Right atrium auricular region (tissue), 2 donors: ENCODE results near the gene UBAP2L. TPM values are rescaled to one million over a fixed set of nuclear protein-coding genes. Genes with fewer than 3 reads are reported as not detected.

Experiments used
- DNase-seq: peaks from one replicate; pipeline ENCODE4 v3.0.0-alpha.2; 2019; ENCODE audit warnings: low spot score
- H3K27ac ChIP-seq, 2 donors: fragments of 200-600 bp; sonication (generic); 1 replicate in 1 of 2; 2 replicates in 1 of 2; pipeline ENCODE4 v1.5.1; 2016 to 2019
- H3K27me3 ChIP-seq, 2 donors: fragments of 200-600 bp; sonication (generic); one replicate each; pipeline versions ENCODE4 v1.5.1 to v1.6.0; 2017 to 2019
- H3K36me3 ChIP-seq: fragments of 200-600 bp; sonication (generic); one replicate; pipeline ENCODE4 v1.5.1; 2016
- H3K4me1 ChIP-seq, 2 donors: fragments of 200-600 bp; sonication (generic); one replicate each; pipeline versions ENCODE4 v1.5.1 to v1.6.0; 2017 to 2019
- H3K4me3 ChIP-seq, 2 donors: fragments of 200-600 bp; sonication (generic); 1 replicate in 1 of 2; 2 replicates in 1 of 2; pipeline ENCODE4 v1.5.1; 2017 to 2019; ENCODE audit warnings: mild to moderate bottlenecking in 1 of 2, moderate library complexity in 1 of 2
- H3K9me3 ChIP-seq, 2 donors: fragments of 200-600 bp; sonication (generic); one replicate each; pipeline ENCODE4 v1.5.1; 2019
- CTCF ChIP-seq, 2 donors: fragments of 200-600 bp; sonication (generic); IDR thresholded peaks; one replicate each; pipeline ENCODE4 v1.5.1; 2019; ENCODE audit warnings: antibody characterized with exemption in 2 of 2
- total RNA-seq, 2 donors: library from RNA; depleted of rRNA; stranded (reverse); fragments of >200 nt; gene quantifications; one replicate each; pipeline ENCODE4 v1.1.0, GENCODE V29; 2016

UBAP2L gene
- total RNA-seq, 2 donors from 2014 or later: 48.9 to 58.6 TPM

DNA sequence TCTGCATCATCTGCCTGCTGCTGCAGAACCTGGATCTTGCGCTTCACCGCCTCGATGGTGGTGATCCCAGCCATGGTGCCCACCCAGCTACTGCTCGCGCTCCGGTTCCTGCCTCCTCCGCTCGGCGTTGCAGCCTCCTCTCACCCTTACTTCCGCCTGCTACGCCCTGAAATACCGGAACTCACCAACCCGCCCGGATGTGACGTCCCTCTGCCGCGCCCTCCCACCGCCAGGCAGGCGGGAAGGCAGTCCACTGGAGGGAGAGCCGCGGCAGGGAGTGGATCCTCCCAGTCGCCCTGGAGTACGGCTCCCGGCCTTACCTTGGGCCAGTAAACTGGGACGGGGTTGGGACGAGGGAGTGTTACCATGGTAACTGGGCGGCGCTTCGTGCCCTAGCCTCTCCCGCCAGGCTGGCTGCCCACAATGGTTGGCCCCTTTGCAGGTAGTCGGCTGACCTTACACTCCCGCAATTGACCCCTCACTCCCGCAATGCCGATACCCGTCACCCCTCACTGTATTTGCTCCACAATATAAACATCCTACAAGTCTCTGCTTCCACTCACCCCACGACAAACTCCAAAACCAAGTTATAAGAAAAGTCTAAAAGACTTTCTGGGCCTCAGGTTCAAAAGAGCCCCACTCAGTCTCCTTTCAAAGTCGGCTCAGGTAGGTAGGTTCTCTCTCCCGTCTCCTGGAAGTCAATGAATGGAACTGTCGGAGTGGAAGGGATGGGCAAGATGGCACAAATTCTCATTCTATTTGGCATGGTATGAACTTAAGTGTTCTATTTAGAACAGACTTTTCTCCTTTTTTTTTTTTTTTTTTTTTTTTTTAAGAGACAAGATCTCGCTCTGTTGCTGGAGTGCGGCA, 37.5 kb upstream of the UBAP2L start:
- H3K36me3 ChIP-seq: peaks cover 43% of the 10 kb centered on the region
- peak; percentile 97 for DNase-seq
- H3K27me3 ChIP-seq: no peaks in the 10 kb centered on the region
- peak overlapping the region; percentile 86 to 87 for H3K27ac ChIP-seq
- peak in 1 of 2 donors; percentile 25 for TF ChIP-seq CTCF (IDR thresholded peaks at IDR 0.05)
- peak overlapping the region; percentile 75 to 85 for H3K4me3 ChIP-seq
- no peaks in the 10 kb centered on the region for H3K9me3 ChIP-seq
- peaks cover 0 to 57% of the 10 kb centered on the region in 2 donors for H3K4me1 ChIP-seq

- TF ChIP-seq CTCF (IDR thresholded peaks at IDR 0.05): peak; percentile 17 to 58
- Histone ChIP-seq H3K27me3 (no peaks in the 10 kb centered on the region), H3K4me3 (no peak overlapping the region), H3K36me3 (peaks cover 33% of the 10 kb centered on the region), H3K27ac (no peak overlapping the region), H3K4me1 (peaks cover 0 to 28% of the 10 kb centered on the region in 2 donors), H3K9me3 (no peaks in the 10 kb centered on the region)
- DNase-seq: no peak
Observed at GRCh38 chr1:154186177-154186576, 34.6 kb upstream of the UBAP2L start.

GRCh38 chr1:154186852-154187501, 33.8 kb upstream of the UBAP2L start:
- TF ChIP-seq CTCF (IDR thresholded peaks at IDR 0.05): no peak
- Histone ChIP-seq H3K27ac (no peak overlapping the region), H3K4me1 (peaks cover 0 to 23% of the 10 kb centered on the region in 2 donors), H3K27me3 (no peaks in the 10 kb centered on the region), H3K36me3 (peaks cover 33% of the 10 kb centered on the region), H3K9me3 (no peaks in the 10 kb centered on the region), H3K4me3 (peak overlapping the region in 1 of 2 donors; percentile 1)
- DNase-seq: no peak

- H3K4me1 ChIP-seq: peaks cover 0 to 23% of the 10 kb centered on the region in 2 donors
- no peak for TF ChIP-seq CTCF (IDR thresholded peaks at IDR 0.05)
- H3K36me3 ChIP-seq: peaks cover 33% of the 10 kb centered on the region
- no peak for DNase-seq
- H3K27me3 ChIP-seq: no peaks in the 10 kb centered on the region
- H3K27ac ChIP-seq: peak overlapping the region; percentile 68 to 90
- peak overlapping the region; percentile 37 to 58 for H3K4me3 ChIP-seq
- H3K9me3 ChIP-seq: no peaks in the 10 kb centered on the region
Observed at GRCh38 chr1:154190550-154190949, 30.2 kb upstream of the UBAP2L start.

DNA sequence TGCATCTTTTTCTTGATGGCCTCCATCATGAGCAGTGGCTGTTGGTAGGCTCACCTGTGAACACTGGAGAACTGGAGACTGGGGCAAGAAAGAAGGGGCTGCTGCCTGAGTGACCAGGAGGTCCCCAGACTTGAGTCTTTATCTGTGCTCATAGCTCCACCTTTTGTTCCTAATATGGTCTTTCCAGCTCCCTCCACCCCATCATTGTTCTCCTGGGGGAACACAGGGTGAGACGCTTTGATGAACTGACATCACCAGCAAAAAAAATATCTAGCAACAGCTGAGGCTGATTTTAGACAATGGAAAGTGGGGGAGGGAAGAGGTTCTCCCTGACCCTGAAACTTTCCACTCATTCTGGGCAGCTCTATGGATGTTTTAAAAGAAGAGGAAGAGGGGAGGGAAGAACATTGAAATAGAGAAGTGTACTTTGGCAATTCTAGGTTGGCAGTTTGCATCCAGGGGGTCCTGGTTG, 28.7 kb upstream of the UBAP2L start, which contains the start of gene TPM3:
TPM3 (minus strand) TSS at position 111 of the 472 bp plus-strand sequence; CDS start at position 29, 82 bp downstream.
- Histone ChIP-seq H3K9me3 (no peaks in the 10 kb centered on the region), H3K4me1 (peaks cover 0 to 23% of the 10 kb centered on the region in 2 donors), H3K27ac (peak within 1 kb of the TSS; percentile 68 to 90), H3K4me3 (peak within 1 kb of the TSS; percentile 37 to 58), H3K27me3 (no peaks in the 10 kb centered on the region), H3K36me3 (peaks cover 25% of the 10 kb centered on the region)
- no peak for DNase-seq
- no peak for TF ChIP-seq CTCF (IDR thresholded peaks at IDR 0.05)
